ENCODE measurements around the gene IPO7. TPM values are rescaled to one million over a fixed set of nuclear protein-coding genes. Genes with fewer than 3 reads are reported as not detected.

IPO7 gene
- total RNA-seq, 1 experiment from 2014 or later, result 77.6 TPM

DNA sequence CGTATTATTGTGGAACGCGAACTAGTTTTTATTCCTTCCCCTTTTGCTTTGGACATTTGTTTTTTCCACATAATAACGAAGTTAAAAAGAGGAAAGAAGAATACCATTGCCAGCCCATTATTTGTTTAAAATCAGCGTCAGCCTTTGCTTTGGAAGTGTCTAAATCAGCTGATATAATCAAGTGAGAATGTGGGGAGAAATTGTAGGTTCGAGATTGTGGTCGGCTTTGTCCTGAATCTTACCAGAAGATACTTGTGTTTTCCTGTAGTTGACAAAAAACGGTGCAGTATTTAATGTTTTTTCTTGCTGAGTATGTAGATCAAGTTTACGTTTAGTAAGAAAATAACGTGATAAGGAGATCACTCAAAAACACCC, 77.3 kb downstream of the IPO7 start:
- Histone ChIP-seq H3K36me3 (ENCODE audit: insufficient read depth, low read length) (no peaks in the 10 kb centered on the region), H3K9me2 (replicated peaks; ENCODE audit: insufficient read depth, low read length) (no peaks in the 10 kb centered on the region), H3K4me1 (ENCODE audit: low read length) (peaks cover 27% of the 10 kb centered on the region), H3K9ac (ENCODE audit: low read length) (peak overlapping the region; percentile 83), H3K4me2 (ENCODE audit: low read depth, low read length, poor library complexity, severe bottlenecking) (peak overlapping the region; percentile 87), H3K9me3 (ENCODE audit: low read length) (no peaks in the 10 kb centered on the region), H2AFZ (ENCODE audit: low read length) (no peak overlapping the region), H3K79me2 (ENCODE audit: low read length) (peaks cover 56% of the 10 kb centered on the region), H4K20me1 (ENCODE audit: insufficient read depth, low read depth, low read length) (no peaks in the 10 kb centered on the region), H3K4me3 (ENCODE audit: low read length) (peak overlapping the region; percentile 65), H3K27ac (ENCODE audit: low read length) (peak overlapping the region; percentile 92), H3K27me3 (ENCODE audit: low read length) (no peaks in the 10 kb centered on the region)
- DNase-seq, result peak; percentile 75

DNA sequence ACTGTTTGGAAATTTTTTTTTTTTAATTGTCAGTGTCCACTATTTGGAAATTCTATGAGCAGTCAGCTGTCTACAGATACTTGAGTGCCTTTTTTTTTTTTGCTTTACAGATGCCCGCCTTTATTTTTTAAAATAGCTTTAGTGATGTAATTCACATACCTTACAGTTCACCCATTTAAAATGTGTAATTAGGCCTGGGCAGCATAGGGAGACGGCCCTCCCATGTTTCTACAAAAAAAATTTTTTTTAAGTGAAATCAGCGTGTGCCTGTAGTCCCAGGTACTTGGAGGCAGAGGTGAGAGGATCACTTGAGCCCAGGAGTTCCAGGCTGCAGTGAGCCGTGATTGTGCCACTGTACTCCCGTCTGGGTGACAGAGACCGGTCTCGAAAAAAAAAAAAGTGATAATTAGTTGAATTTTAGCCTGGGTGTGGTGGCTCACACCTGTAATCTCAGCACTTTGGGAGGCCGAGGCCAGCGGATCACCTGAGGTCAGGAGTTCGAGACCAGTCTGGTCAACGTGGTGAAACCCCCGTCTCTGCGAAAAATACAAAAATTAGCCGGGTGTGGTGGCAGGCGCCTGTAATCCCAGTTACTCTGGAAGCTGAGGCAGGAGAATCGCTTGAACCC, 77.8 kb downstream of the IPO7 start:
- H3K4me3 ChIP-seq (ENCODE audit: low read length), result peak overlapping the region; percentile 65
- no peaks in the 10 kb centered on the region for H3K36me3 ChIP-seq (ENCODE audit: insufficient read depth, low read length)
- peaks cover 58% of the 10 kb centered on the region for H3K79me2 ChIP-seq (ENCODE audit: low read length)
- H3K27ac ChIP-seq (ENCODE audit: low read length), result peak overlapping the region; percentile 92
- peak overlapping the region; percentile 83 for H3K9ac ChIP-seq (ENCODE audit: low read length)
- H3K27me3 ChIP-seq (ENCODE audit: low read length), result no peaks in the 10 kb centered on the region
- no peaks in the 10 kb centered on the region for H3K9me3 ChIP-seq (ENCODE audit: low read length)
- peak; percentile 68 for DNase-seq
- peaks cover 27% of the 10 kb centered on the region for H3K4me1 ChIP-seq (ENCODE audit: low read length)
- no peaks in the 10 kb centered on the region for H3K9me2 ChIP-seq (replicated peaks; ENCODE audit: insufficient read depth, low read length)
- H4K20me1 ChIP-seq (ENCODE audit: insufficient read depth, low read depth, low read length), result no peaks in the 10 kb centered on the region
- H3K4me2 ChIP-seq (ENCODE audit: low read depth, low read length, poor library complexity, severe bottlenecking), result peak overlapping the region; percentile 87
- H2AFZ ChIP-seq (ENCODE audit: low read length), result no peak overlapping the region

DNA sequence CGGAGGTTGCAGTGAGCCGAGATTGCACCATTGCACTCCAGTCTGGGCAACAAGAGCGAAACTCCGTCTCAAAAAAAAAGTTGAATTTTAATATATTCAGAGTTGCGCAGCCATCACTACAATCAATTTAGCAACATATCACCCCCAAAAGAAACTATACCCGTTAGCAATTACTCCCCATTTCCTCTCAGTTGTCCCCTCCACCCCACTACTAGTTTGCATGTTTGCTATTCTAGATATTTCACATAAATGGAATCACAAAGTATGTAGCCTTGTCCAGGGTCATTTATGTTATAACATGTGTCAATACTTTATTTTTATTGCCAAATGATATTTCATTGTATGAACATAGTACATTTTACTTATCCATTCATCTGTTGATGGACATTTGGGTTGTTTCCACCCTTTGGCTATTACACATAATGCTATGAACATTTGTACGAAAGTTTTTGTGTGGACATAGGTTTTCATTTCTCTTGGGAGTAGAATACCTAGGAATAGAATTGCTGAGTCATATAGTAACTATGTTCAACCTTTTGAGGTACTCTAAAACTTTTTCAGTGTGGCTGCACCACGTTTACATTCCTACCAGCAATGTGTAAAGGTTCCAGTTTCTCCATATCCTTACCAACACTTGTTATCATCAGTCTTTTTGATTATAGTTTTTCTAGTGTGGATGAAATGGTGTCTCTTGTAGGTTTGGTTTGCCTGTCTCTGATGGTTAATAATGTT, 78.5 kb downstream of the IPO7 start:
- peak overlapping the region; percentile 65 for H3K4me3 ChIP-seq (ENCODE audit: low read length)
- H2AFZ ChIP-seq (ENCODE audit: low read length), result no peak overlapping the region; the same call in 1 of the 2 replicates
- H3K9me3 ChIP-seq (ENCODE audit: low read length), result no peaks in the 10 kb centered on the region
- peaks cover 27% of the 10 kb centered on the region for H3K4me1 ChIP-seq (ENCODE audit: low read length)
- no peaks in the 10 kb centered on the region for H3K27me3 ChIP-seq (ENCODE audit: low read length)
- DNase-seq, result peak; percentile 78
- peaks cover 64% of the 10 kb centered on the region for H3K79me2 ChIP-seq (ENCODE audit: low read length)
- H3K27ac ChIP-seq (ENCODE audit: low read length), result peak overlapping the region; percentile 92
- H3K9me2 ChIP-seq (replicated peaks; ENCODE audit: insufficient read depth, low read length), result no peaks in the 10 kb centered on the region
- peak overlapping the region; percentile 83 for H3K9ac ChIP-seq (ENCODE audit: low read length)
- H3K36me3 ChIP-seq (ENCODE audit: insufficient read depth, low read length), result no peaks in the 10 kb centered on the region
- H4K20me1 ChIP-seq (ENCODE audit: insufficient read depth, low read depth, low read length), result no peaks in the 10 kb centered on the region
- H3K4me2 ChIP-seq (ENCODE audit: low read depth, low read length, poor library complexity, severe bottlenecking), result peak overlapping the region; percentile 87

DNA sequence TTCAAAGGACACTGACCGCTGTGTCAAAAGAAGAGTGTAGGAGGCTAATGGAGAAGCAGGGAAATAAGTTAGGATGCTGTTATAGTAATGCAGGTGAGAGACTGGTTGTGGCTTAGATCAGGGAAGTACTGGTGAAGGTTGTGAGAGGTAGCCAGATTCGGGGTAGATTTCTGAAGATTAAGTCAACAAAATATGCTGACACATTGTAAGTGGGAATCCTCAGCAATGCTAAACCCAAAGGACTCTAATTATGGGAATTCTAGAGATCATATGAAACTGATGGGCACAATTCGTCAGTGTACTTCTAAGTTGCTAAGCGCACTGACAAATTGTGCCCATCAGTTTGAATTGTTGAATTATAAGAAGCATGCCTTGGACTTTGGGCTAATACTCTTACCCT, 86.3 kb downstream of the IPO7 start:
- no peaks in the 10 kb centered on the region for H3K9me3 ChIP-seq (ENCODE audit: low read length)

DNA sequence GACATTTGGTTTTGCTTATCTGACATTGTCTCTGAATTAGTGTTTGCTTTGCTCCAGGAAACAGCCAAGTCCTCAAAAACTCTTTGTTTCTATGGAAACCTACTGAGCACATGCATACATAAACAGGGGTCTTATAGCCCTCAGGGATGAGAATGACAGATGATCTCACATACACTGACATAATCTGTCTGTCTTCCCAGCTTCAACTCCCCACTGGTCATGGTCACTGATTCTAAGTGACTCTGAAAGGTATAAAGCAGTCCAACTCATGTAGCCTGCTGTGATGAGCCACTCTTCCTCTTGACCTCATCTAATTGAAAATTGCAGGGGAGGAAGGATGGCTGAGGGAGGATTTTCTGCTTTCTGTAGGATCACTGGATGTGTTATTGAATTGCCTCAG, 89.0 kb downstream of the IPO7 start:
- Histone ChIP-seq H3K9me2 (replicated peaks; ENCODE audit: insufficient read depth, low read length) (no peaks in the 10 kb centered on the region), H3K79me2 (ENCODE audit: low read length) (peaks cover 25% of the 10 kb centered on the region), H3K9ac (ENCODE audit: low read length) (no peak overlapping the region), H3K9me3 (ENCODE audit: low read length) (no peaks in the 10 kb centered on the region), H3K27me3 (ENCODE audit: low read length) (no peaks in the 10 kb centered on the region), H3K27ac (ENCODE audit: low read length) (no peak overlapping the region), H2AFZ (ENCODE audit: low read length) (no peak overlapping the region), H3K4me3 (ENCODE audit: low read length) (no peak overlapping the region), H3K36me3 (ENCODE audit: insufficient read depth, low read length) (peaks cover 8% of the 10 kb centered on the region; the same call in 1 of the 2 replicates), H3K4me2 (ENCODE audit: low read depth, low read length, poor library complexity, severe bottlenecking) (no peak overlapping the region), H4K20me1 (ENCODE audit: insufficient read depth, low read depth, low read length) (no peaks in the 10 kb centered on the region), H3K4me1 (ENCODE audit: low read length) (no peaks in the 10 kb centered on the region)
- no peak for DNase-seq

More for the DNA sequence above, 86.3 kb downstream of the IPO7 start:
- no peaks in the 10 kb centered on the region for H3K9me2 ChIP-seq (replicated peaks; ENCODE audit: insufficient read depth, low read length)
- H3K79me2 ChIP-seq (ENCODE audit: low read length), result peaks cover 42% of the 10 kb centered on the region
- no peaks in the 10 kb centered on the region for H3K4me1 ChIP-seq (ENCODE audit: low read length)
- H3K27ac ChIP-seq (ENCODE audit: low read length), result no peak overlapping the region
- H3K4me3 ChIP-seq (ENCODE audit: low read length), result no peak overlapping the region
- H3K36me3 ChIP-seq (ENCODE audit: insufficient read depth, low read length), result peaks cover 8% of the 10 kb centered on the region; the same call in 1 of the 2 replicates
- H4K20me1 ChIP-seq (ENCODE audit: insufficient read depth, low read depth, low read length), result no peaks in the 10 kb centered on the region
- no peak overlapping the region for H3K4me2 ChIP-seq (ENCODE audit: low read depth, low read length, poor library complexity, severe bottlenecking)
- H3K9ac ChIP-seq (ENCODE audit: low read length), result no peak overlapping the region
- H3K27me3 ChIP-seq (ENCODE audit: low read length), result no peaks in the 10 kb centered on the region
- no peak for DNase-seq
- no peak overlapping the region for H2AFZ ChIP-seq (ENCODE audit: low read length)

DNA sequence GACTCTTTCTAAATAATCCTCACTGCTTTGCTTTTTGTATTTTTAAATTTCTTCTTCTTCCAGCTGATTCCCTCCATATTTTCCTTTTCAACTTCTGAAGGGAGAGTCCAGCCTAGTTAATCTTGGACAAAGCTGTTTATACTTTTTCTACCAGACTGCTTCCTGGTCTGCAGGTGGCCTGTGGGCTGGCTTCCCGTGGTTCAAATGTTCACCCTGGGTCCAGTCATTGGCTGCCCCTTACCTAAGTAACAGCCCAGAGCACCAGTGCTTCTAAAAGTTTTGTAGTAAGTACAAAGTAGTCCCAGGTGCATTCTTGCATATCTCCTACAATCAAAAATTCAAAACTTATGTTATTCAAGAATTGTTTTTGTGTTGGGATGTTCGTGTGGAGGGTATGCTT, 95.4 kb downstream of the IPO7 start:
- no peak overlapping the region for H3K4me3 ChIP-seq (ENCODE audit: low read length)
- H3K9me3 ChIP-seq (ENCODE audit: low read length), result no peaks in the 10 kb centered on the region
- no peak overlapping the region for H3K4me2 ChIP-seq (ENCODE audit: low read depth, low read length, poor library complexity, severe bottlenecking)
- H3K27ac ChIP-seq (ENCODE audit: low read length), result no peak overlapping the region
- no peaks in the 10 kb centered on the region for H4K20me1 ChIP-seq (ENCODE audit: insufficient read depth, low read depth, low read length)
- H3K4me1 ChIP-seq (ENCODE audit: low read length), result no peaks in the 10 kb centered on the region
- H3K9me2 ChIP-seq (replicated peaks; ENCODE audit: insufficient read depth, low read length), result no peaks in the 10 kb centered on the region
- H3K36me3 ChIP-seq (ENCODE audit: insufficient read depth, low read length), result peaks cover 14% of the 10 kb centered on the region
- no peak for DNase-seq
- H3K27me3 ChIP-seq (ENCODE audit: low read length), result no peaks in the 10 kb centered on the region
- H3K79me2 ChIP-seq (ENCODE audit: low read length), result no peaks in the 10 kb centered on the region
- H2AFZ ChIP-seq (ENCODE audit: low read length), result no peak overlapping the region
- no peak overlapping the region for H3K9ac ChIP-seq (ENCODE audit: low read length)

DNA sequence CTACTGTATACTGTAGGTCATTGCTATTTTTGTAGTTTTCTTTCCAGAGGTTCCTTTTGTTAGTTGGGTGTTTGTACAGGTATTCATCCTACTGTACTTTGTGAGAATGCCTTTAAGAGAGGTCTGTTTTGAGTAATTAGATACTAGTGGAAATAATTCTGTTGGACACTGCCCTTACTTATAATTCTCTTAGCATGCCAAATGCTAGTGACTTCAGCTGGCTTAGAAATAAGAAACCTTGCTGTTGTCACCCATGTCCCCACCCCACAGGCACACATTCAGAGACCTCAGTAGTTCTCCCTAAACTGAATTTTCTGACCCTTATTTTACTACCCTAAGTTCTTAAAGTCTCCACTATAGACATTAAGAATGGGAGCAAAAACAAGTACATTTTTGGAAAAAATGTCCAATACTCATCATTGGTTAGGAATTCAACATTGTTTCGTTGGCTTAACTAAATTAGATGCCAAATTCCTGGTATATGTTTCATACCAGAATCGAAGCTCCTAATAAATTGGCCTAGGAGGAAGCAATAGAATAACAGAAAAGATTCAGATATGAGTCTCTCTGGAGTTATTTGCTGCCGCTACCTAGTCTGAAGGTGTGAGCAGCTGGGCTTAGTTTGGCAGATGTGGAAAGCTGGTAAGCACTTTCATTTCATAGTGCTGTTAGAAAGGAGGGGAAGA, 104.8 kb downstream of the IPO7 start:
- no peak overlapping the region for H3K27ac ChIP-seq (ENCODE audit: low read length)
- no peak overlapping the region for H3K4me2 ChIP-seq (ENCODE audit: low read depth, low read length, poor library complexity, severe bottlenecking)
- no peak for DNase-seq
- no peaks in the 10 kb centered on the region for H3K9me3 ChIP-seq (ENCODE audit: low read length)
- H4K20me1 ChIP-seq (ENCODE audit: insufficient read depth, low read depth, low read length), result no peaks in the 10 kb centered on the region
- H3K4me3 ChIP-seq (ENCODE audit: low read length), result no peak overlapping the region
- H3K9ac ChIP-seq (ENCODE audit: low read length), result no peak overlapping the region
- H3K36me3 ChIP-seq (ENCODE audit: insufficient read depth, low read length), result peaks cover 6% of the 10 kb centered on the region; the same call in 1 of the 2 replicates
- H3K27me3 ChIP-seq (ENCODE audit: low read length), result no peaks in the 10 kb centered on the region
- H3K79me2 ChIP-seq (ENCODE audit: low read length), result no peaks in the 10 kb centered on the region
- H3K9me2 ChIP-seq (replicated peaks; ENCODE audit: insufficient read depth, low read length), result no peaks in the 10 kb centered on the region
- no peak overlapping the region for H2AFZ ChIP-seq (ENCODE audit: low read length)
- no peaks in the 10 kb centered on the region for H3K4me1 ChIP-seq (ENCODE audit: low read length)

DNA sequence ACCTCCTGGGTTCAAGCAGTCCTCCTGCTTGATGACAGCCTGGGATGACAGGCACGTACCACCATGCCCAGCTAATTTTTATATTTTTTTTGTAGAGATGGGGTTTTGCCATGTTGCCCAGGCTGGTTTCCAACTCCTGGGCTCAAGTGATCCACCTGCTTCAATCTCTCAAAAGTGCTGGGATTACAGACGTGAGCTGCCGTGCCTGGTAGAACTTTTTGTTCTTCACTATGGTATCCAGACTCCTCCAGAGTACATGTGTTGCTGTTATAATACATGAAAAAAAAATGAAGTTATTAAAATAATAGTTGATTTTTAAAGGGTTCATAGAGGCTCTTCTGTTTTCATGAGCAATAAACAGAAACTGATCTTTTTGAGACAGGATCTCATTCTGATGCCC, 105.9 kb downstream of the IPO7 start:
- H3K4me3 ChIP-seq (ENCODE audit: low read length), result no peak overlapping the region
- H3K27me3 ChIP-seq (ENCODE audit: low read length), result no peaks in the 10 kb centered on the region
- H3K36me3 ChIP-seq (ENCODE audit: insufficient read depth, low read length), result peaks cover 10% of the 10 kb centered on the region; the same call in 1 of the 2 replicates
- H3K4me2 ChIP-seq (ENCODE audit: low read depth, low read length, poor library complexity, severe bottlenecking), result no peak overlapping the region
- no peak overlapping the region for H2AFZ ChIP-seq (ENCODE audit: low read length)
- H4K20me1 ChIP-seq (ENCODE audit: insufficient read depth, low read depth, low read length), result no peaks in the 10 kb centered on the region
- no peaks in the 10 kb centered on the region for H3K4me1 ChIP-seq (ENCODE audit: low read length)
- no peaks in the 10 kb centered on the region for H3K79me2 ChIP-seq (ENCODE audit: low read length)
- DNase-seq, result no peak
- no peak overlapping the region for H3K9ac ChIP-seq (ENCODE audit: low read length)
- H3K27ac ChIP-seq (ENCODE audit: low read length), result no peak overlapping the region
- no peaks in the 10 kb centered on the region for H3K9me3 ChIP-seq (ENCODE audit: low read length)
- H3K9me2 ChIP-seq (replicated peaks; ENCODE audit: insufficient read depth, low read length), result no peaks in the 10 kb centered on the region

Measured in Karpas-422 (cell line).